ENCODE measurements around the gene SMU1. TPM values are rescaled to one million over a fixed set of nuclear protein-coding genes. Genes with fewer than 3 reads are reported as not detected.

Gene SMU1
- total and polyA plus RNA-seq, 2 donors (not counting 3 experiments of a cell fraction or from before 2014, with no cell fraction given): 8.5 to 21.7 TPM

DNA sequence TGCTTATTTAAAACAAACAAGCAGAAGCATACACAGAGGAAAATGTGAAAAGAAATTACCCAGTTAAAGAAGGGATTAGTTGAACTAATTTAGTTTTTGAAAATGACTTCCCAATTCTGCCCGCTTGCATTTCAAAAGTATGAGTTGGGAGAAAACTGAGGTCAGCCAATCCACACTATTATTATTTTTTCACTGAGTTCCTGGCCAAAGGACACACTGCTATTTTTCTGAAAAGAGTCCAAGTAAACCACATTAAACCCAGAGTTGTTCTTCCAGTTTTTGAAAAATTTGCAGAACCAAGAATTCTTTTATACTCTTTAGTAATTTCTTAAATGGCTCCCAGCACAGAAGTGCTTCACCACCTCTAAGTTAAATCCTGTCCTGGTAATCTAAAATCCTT lies 7.5 kb downstream of the SMU1 start:
- peaks cover 25% of the 10 kb centered on the region for H3K79me2 ChIP-seq (ENCODE audit: control insufficient read depth, insufficient read depth, low read length)
- no peak overlapping the region for H3K9ac ChIP-seq (replicated peaks; ENCODE audit: extremely low read depth, insufficient read depth, low read length)
- DNase-seq (ENCODE audit: low read depth, low spot score) (no peak), FAIRE-seq (no peak)
- BruUV-seq (replicated peaks): no TSS peak
- dilution Hi-C loops (cut with MboI; ENCODE audit: extremely low pct_ligation_motif_present, low sequenced_read_pairs): no loop called here
- H3K27ac ChIP-seq (ENCODE audit: insufficient read depth, low read depth, low read length): no peak overlapping the region
- no peaks in the 10 kb centered on the region for H3K27me3 ChIP-seq (ENCODE audit: control insufficient read depth in 2 of 2, insufficient read depth in 2 of 2, low read length in 2 of 2)
- H3K9me1 ChIP-seq (replicated peaks; ENCODE audit: control insufficient read depth, extremely low read depth, insufficient read depth, low read length): no peaks in the 10 kb centered on the region
- peaks cover 12 to 28% of the 10 kb centered on the region in 2 experiments for H3K36me3 ChIP-seq (ENCODE audit: control insufficient read depth in 2 of 2, extremely low read depth in 1 of 2, insufficient read depth in 2 of 2, low read length in 2 of 2)
- peaks cover 4% of the 10 kb centered on the region for H3K4me1 ChIP-seq (ENCODE audit: control insufficient read depth, extremely low read depth, insufficient read depth, low read length)
- TF ChIP-seq, protein P1, sequence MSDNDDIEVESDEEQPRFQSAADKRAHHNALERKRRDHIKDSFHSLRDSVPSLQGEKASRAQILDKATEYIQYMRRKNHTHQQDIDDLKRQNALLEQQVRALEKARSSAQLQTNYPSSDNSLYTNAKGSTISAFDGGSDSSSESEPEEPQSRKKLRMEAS (IDR thresholded peaks at IDR 0.05; ENCODE audit: insufficient read depth, insufficient read length): no peak
- ChIA-PET POLR2A (no interaction called here), CTCF (no interaction called here)
- no peak overlapping the region for H2AFZ ChIP-seq (ENCODE audit: low read depth, low read length)
- H3K4me2 ChIP-seq (ENCODE audit: insufficient read depth, low read length): no peak overlapping the region
- no peaks in the 10 kb centered on the region for H3K9me3 ChIP-seq (replicated peaks; ENCODE audit: control insufficient read depth, insufficient read depth, low read length)
- H3K4me3 ChIP-seq (replicated peaks in 1 of 3; ENCODE audit: insufficient read depth in 1 of 3, low read depth in 1 of 3, low read length in 3 of 3): no peak overlapping the region
- intact Hi-C loops (cut with micrococcal nuclease): no loop called here
- H4K20me1 ChIP-seq (replicated peaks; ENCODE audit: control insufficient read depth, extremely low read depth, insufficient read depth, low read length): no peaks in the 10 kb centered on the region

DNA sequence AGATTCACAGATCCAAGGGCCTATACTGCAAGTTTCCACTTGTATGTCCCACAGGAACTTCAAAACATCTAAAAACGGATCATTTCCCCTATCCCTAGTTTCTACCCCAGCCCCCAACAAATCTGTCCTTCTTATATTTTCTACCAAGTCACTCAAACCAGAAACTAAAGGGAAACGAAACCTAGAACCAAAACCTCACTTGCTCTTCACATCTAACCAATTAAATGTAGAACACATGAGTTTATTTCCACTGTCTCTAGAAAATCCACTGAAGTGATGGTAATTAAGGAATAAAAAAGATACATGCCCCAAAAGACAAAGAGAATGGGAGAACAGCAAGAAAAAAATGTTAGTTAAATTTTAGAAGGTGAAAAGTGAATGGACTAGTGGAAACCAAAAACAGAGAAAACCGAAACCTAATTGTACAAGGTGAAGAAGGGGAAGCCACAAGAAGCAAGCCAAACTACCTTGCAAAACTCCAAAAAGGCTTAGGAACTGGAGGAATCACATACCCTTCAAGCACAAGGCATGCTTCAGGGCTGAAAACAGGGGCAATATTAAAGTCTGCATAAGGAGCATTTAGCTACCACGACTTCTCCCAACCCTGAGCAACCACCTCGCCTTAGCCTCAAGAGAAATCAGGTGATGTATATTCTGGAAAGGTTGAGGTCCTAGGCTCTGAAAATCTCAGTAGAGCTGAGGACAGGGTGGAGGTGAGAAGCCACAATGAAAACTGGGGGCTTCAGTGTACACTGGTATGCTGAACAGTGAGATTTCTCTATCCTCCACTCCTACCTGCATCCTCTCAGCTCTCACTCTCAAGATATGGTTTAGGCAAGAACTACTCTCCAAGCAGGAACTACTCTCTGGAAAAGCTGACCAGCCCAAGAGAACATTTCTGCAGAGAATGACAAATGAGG lies 11.1 kb downstream of the SMU1 start:
- intact Hi-C loops (cut with micrococcal nuclease): no loop called here
- FAIRE-seq: no peak

More for the DNA sequence above, 11.1 kb downstream of the SMU1 start:
- Histone ChIP-seq H3K27ac (ENCODE audit: insufficient read depth, low read depth, low read length) (no peak overlapping the region), H3K79me2 (ENCODE audit: control insufficient read depth, insufficient read depth, low read length) (peaks cover 7% of the 10 kb centered on the region), H3K4me1 (ENCODE audit: control insufficient read depth, extremely low read depth, insufficient read depth, low read length) (peaks cover 1% of the 10 kb centered on the region), H3K9ac (replicated peaks; ENCODE audit: extremely low read depth, insufficient read depth, low read length) (no peak overlapping the region), H3K4me3 (replicated peaks in 1 of 3; ENCODE audit: insufficient read depth in 1 of 3, low read depth in 1 of 3, low read length in 3 of 3) (no peak overlapping the region), H3K36me3 (ENCODE audit: control insufficient read depth in 2 of 2, extremely low read depth in 1 of 2, insufficient read depth in 2 of 2, low read length in 2 of 2) (peaks cover 16 to 25% of the 10 kb centered on the region in 2 experiments), H3K9me3 (replicated peaks; ENCODE audit: control insufficient read depth, insufficient read depth, low read length) (no peaks in the 10 kb centered on the region), H3K27me3 (ENCODE audit: control insufficient read depth in 2 of 2, insufficient read depth in 2 of 2, low read length in 2 of 2) (no peaks in the 10 kb centered on the region), H3K4me2 (ENCODE audit: insufficient read depth, low read length) (no peak overlapping the region), H2AFZ (ENCODE audit: low read depth, low read length) (no peak overlapping the region), H3K9me1 (replicated peaks; ENCODE audit: control insufficient read depth, extremely low read depth, insufficient read depth, low read length) (no peaks in the 10 kb centered on the region), H4K20me1 (replicated peaks; ENCODE audit: control insufficient read depth, extremely low read depth, insufficient read depth, low read length) (no peaks in the 10 kb centered on the region)
- DNase-seq (ENCODE audit: low read depth, low spot score): no peak
- BruUV-seq (replicated peaks): no TSS peak
- TF ChIP-seq POLR2AphosphoS5 (IDR thresholded peaks at IDR 0.05; ENCODE audit: insufficient read depth, low read depth, low read length): no peak
- no peak for TF ChIP-seq MYC (IDR thresholded peaks at IDR 0.05; ENCODE audit: low read depth, low read length)
- TF ChIP-seq, protein P1 (IDR thresholded peaks at IDR 0.05; ENCODE audit: insufficient read depth, insufficient read length): no peak
- TF ChIP-seq CTCF (IDR thresholded peaks at IDR 0.05; ENCODE audit: extremely low read depth in 1 of 2, insufficient read depth in 1 of 2, low read depth in 1 of 2, low read length in 2 of 2): no peak
- no peak for TF ChIP-seq POLR2A (IDR thresholded peaks at IDR 0.05; ENCODE audit: low read depth, low read length)
- POLR2A ChIA-PET: no interaction called here
- CTCF ChIA-PET: no interaction called here
- dilution Hi-C loops (cut with MboI; ENCODE audit: extremely low pct_ligation_motif_present, low sequenced_read_pairs): no loop called here

All from endothelial cell of umbilical vein (primary cell).